Heart left ventricle (tissue), 13 donors: ENCODE results near the gene RETN.

Experiments used
- CTCF ChIP-seq, 12 donors: fragments of 200-600 bp; sonication (generic) in 4 of 12; IDR thresholded peaks; one replicate each; pipeline versions ENCODE4 v1.5.0 to v1.8.0; 2018 to 2022; ENCODE audit warnings: antibody characterized with exemption in 12 of 12, mild to moderate bottlenecking in 5 of 12
- POLR2A ChIP-seq, 2 donors: fragments of 450-650 bp; IDR thresholded peaks; one replicate each; pipeline ENCODE4 v1.6.1; 2017; ENCODE audit warnings: antibody characterized with exemption in 2 of 2, mild to moderate bottlenecking in 2 of 2, moderate library complexity in 2 of 2
- donor health status: ischemic (EF 13 %, LVEDD 7.1; RV severe dilation, severe dysfunction).
- donor health status: DM: no; HTN: yes; CAD: no.
- donor health status: DM: no; HTN: no; CAD: no.
- donor health status: ischemic (EF 25% LVEDD 6.9; RV normal size, moderate dysfunction).
- donor health status: ischemic (EF 25% LVEDD 5.7; RV mildly dilated, moderate dysfunction).
- donor health status: ischemic (EF 35%, LVEDD 5.7; RV mildly dilated, moderate dysfunction).
- donor health status: nonischemic (EF 11% LVEDD 7.7; RV severe dilation, severe dysfunction).
- donor health status: DM: yes; HTN: yes; CAD: no.
- donor health status: PGD.
- donor health status: ischemic (EF 29% LVEDD 5.4; RV normal size, mild dysfunction).
- donor health status: nonischemic (EF 23%, LVEDD 6.1; RV moderate dilation, normal function).

- no peak for TF ChIP-seq CTCF (IDR thresholded peaks at IDR 0.05)
- TF ChIP-seq POLR2A (IDR thresholded peaks at IDR 0.05) = no peak
Measured at GRCh38 chr19:7676854-7677253, 8.0 kb downstream of the RETN start, which contains the start of gene MCEMP1.
